Trophoblast cell (in vitro differentiated cells and primary cell): ENCODE results near the gene RGS10. TPM values are rescaled to one million over a fixed set of nuclear protein-coding genes. Genes with fewer than 3 reads are reported as not detected.

Source experiments
- DNase-seq, 2 donors: peaks; one replicate each; pipeline ENCODE4 v3.0.0-alpha.2; 2016
- H2AFZ ChIP-seq: 2 replicates; pipeline ENCODE4 v1.6.1; 2013; ENCODE audit warnings: low read length, moderate library complexity, mild to moderate bottlenecking; ENCODE audit not compliant: insufficient read depth, poor library complexity
- H2AK5ac ChIP-seq: 2 replicates; pipeline ENCODE4 v1.6.1; 2013; ENCODE audit warnings: mild to moderate bottlenecking, low read length
- H2BK120ac ChIP-seq: 2 replicates; pipeline ENCODE4 v1.6.1; 2013; ENCODE audit warnings: low read length, mild to moderate bottlenecking, moderate library complexity; ENCODE audit not compliant: insufficient read depth, poor library complexity
- H2BK12ac ChIP-seq: 2 replicates; pipeline ENCODE4 v1.6.1; 2013; ENCODE audit warnings: mild to moderate bottlenecking, low read length, moderate library complexity
- H2BK5ac ChIP-seq: 2 replicates; pipeline ENCODE4 v1.6.1; 2013; ENCODE audit warnings: low read length, low read depth, moderate library complexity, mild to moderate bottlenecking; ENCODE audit not compliant: poor library complexity
- H3K14ac ChIP-seq: 2 replicates; pipeline ENCODE4 v1.6.1; 2013; ENCODE audit warnings: mild to moderate bottlenecking, low read length
- H3K18ac ChIP-seq: 2 replicates; pipeline ENCODE4 v1.6.1; 2013; ENCODE audit warnings: mild to moderate bottlenecking, low read length
- H3K23ac ChIP-seq: 2 replicates; pipeline ENCODE4 v1.6.1; 2013; ENCODE audit warnings: low read length
- H3K27ac ChIP-seq: 2 replicates; pipeline ENCODE4 v1.5.1; 2013; ENCODE audit warnings: low read depth, mild to moderate bottlenecking, inconsistent platforms, low read length, moderate library complexity
- H3K27me3 ChIP-seq: 2 replicates; pipeline ENCODE4 v1.6.1; 2013; ENCODE audit warnings: inconsistent platforms, mild to moderate bottlenecking, low read length, moderate library complexity; ENCODE audit not compliant: insufficient read depth
- H3K36me3 ChIP-seq, 2 experiments: 1 replicate in 1 of 2; 2 replicates in 1 of 2; pipeline ENCODE4 v1.6.1; 2013; ENCODE audit warnings: low read length in 2 of 2, mild to moderate bottlenecking in 2 of 2, moderate library complexity in 1 of 2; ENCODE audit not compliant: insufficient read depth in 2 of 2, control insufficient read depth in 1 of 2
- H3K4ac ChIP-seq: 2 replicates; pipeline ENCODE4 v1.6.1; 2013; ENCODE audit warnings: low read depth, mild to moderate bottlenecking, low read length, moderate library complexity
- H3K4me1 ChIP-seq, 2 experiments: 1 replicate in 1 of 2; 2 replicates in 1 of 2; pipeline ENCODE4 v1.6.1; 2013; ENCODE audit warnings: low read length in 2 of 2, mild to moderate bottlenecking in 2 of 2, moderate library complexity in 1 of 2; ENCODE audit not compliant: insufficient read depth in 2 of 2, control insufficient read depth in 1 of 2
- H3K4me2 ChIP-seq: 2 replicates; pipeline ENCODE4 v1.6.1; 2013; ENCODE audit warnings: inconsistent platforms, mild to moderate bottlenecking, low read length, moderate library complexity
- H3K4me3 ChIP-seq: 2 replicates; pipeline ENCODE4 v1.5.1; 2013; ENCODE audit warnings: mild to moderate bottlenecking, low read depth, low read length, inconsistent platforms
- H3K79me1 ChIP-seq: one replicate; pipeline ENCODE4 v1.6.1; 2013; ENCODE audit warnings: low read length
- H3K79me2 ChIP-seq: 2 replicates; pipeline ENCODE4 v1.6.1; 2013; ENCODE audit warnings: low read length, mild to moderate bottlenecking; ENCODE audit not compliant: control insufficient read depth, insufficient read depth, poor library complexity
- H3K9ac ChIP-seq: 2 replicates; pipeline ENCODE4 v1.6.1; 2013; ENCODE audit warnings: mild to moderate bottlenecking, low read length
- H3K9me3 ChIP-seq: 2 replicates; pipeline ENCODE4 v1.6.1; 2013; ENCODE audit warnings: low read depth, mild to moderate bottlenecking, control low read depth, inconsistent platforms, low read length; ENCODE audit not compliant: insufficient read depth
- H4K12ac ChIP-seq: 2 replicates; pipeline ENCODE4 v1.6.1; 2013; ENCODE audit warnings: low read depth, mild to moderate bottlenecking, low read length, moderate library complexity
- H4K8ac ChIP-seq: 2 replicates; pipeline ENCODE4 v1.6.1; 2013; ENCODE audit warnings: low read depth, mild to moderate bottlenecking, low read length, moderate library complexity
- H4K91ac ChIP-seq: one replicate; pipeline ENCODE4 v1.6.1; 2013; ENCODE audit warnings: low read depth, mild to moderate bottlenecking, low read length, moderate library complexity
- WGBS: extraction: QIAGEN DNeasy Blood & Tissue Kit; methylation state at CpG from one replicate; pipeline ENCODE4 v1.1.7; 2013; ENCODE audit warnings: missing lambda C conversion rate; ENCODE audit not compliant: insufficient read length, insufficient coverage; ENCODE audit errors: extremely low coverage; 5-methylcytosine and 5-hydroxymethylcytosine counted together
- polyA plus RNA-seq: library from polyadenylated mRNA; stranded (reverse); fragments of 200-250 nt; gene quantifications from 2 replicates; pipeline ENCODE4 v1.2.3, GENCODE V29; 2013

The RGS10 gene, protein sequence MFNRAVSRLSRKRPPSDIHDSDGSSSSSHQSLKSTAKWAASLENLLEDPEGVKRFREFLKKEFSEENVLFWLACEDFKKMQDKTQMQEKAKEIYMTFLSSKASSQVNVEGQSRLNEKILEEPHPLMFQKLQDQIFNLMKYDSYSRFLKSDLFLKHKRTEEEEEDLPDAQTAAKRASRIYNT
- polyA plus RNA-seq, result 10.5 and 10.7 TPM in 2 replicates

DNA sequence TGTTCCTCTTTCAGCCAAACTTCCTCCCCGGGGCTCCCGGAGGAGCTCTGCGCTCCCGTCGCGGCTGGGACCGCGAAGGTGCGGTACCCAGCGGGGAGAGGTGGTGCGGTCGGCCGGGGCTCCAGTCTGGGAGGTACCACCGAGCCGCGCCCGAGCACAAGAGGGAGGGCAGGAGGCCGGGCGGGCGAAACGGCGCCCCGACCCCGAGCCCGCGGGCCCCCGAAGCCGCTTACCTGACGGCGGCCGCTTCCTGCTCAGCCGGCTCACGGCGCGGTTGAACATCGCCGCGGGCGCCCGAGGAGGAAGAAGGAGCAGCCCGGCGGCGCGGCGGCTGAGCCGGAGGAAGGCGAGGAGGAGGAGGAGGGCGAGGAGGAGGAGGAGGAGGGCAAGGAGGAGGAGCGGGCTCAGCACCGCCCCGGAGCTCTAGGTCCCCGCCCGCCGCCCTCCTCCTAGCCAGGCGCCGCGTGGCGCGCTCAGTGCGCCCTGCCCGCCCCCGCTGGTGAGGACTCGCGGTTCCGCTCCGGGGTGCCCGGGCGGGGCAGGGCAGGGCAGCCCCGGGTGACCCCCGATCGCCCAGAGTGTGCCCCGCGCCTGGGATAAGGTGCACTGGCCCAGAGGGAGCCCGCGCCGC, at the start of gene RGS10:
RGS10 (minus strand) TSS at position 363 of the 631 bp plus-strand sequence; CDS start at position 282, 81 bp downstream.
- Histone ChIP-seq H2BK120ac (no peak within 1 kb of the TSS), H3K27me3 (peaks cover 31% of the 10 kb centered on the region), H3K27ac (no peak within 1 kb of the TSS), H3K4me1 (peaks cover 3 to 9% of the 10 kb centered on the region in 2 experiments), H4K12ac (no peak within 1 kb of the TSS), H2AFZ (peak within 1 kb of the TSS; percentile 78), H3K79me2 (no peaks in the 10 kb centered on the region), H3K14ac (no peak within 1 kb of the TSS), H4K8ac (peak within 1 kb of the TSS; percentile 52), H2BK12ac (no peak within 1 kb of the TSS), H3K36me3 (no peaks in the 10 kb centered on the region), H3K9ac (no peak within 1 kb of the TSS), H4K91ac (no peak within 1 kb of the TSS), H3K4me2 (peak within 1 kb of the TSS; percentile 84), H3K9me3 (no peaks in the 10 kb centered on the region), H2AK5ac (no peak within 1 kb of the TSS), H3K4me3 (peak within 1 kb of the TSS; percentile 71), H3K18ac (no peak within 1 kb of the TSS), H2BK5ac (no peak within 1 kb of the TSS), H3K79me1 (no peaks in the 10 kb centered on the region), H3K23ac (no peak within 1 kb of the TSS), H3K4ac (no peak within 1 kb of the TSS)
- DNase-seq, result peak; percentile 61 to 81
- WGBS, result no CpG with 5 or more reads among the region's 76 CpGs

DNA sequence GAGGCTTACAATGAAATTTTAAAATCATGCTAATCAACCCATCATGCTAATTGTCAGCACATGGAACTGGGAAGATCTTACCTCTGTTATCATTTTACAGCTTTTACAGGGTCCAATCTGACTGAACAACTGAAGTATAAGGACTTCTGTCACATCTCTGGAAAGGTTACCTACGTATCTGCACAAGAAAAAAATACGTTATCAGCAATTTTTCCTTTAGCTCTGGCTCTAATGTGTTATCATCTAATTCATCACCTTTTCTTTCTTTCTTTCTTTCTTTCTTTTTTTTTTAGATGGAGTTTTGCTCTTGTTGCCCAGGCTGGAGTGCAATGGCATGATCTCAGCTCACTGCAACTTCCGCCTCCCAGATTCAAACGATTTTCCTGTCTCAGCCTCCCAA, 45.6 kb upstream of the RGS10 start:
- Histone ChIP-seq H3K18ac (no peak overlapping the region), H3K4ac (peak overlapping the region; percentile 55), H2AK5ac (no peak overlapping the region), H3K27ac (no peak overlapping the region), H2BK12ac (no peak overlapping the region), H3K36me3 (peaks cover 13 to 14% of the 10 kb centered on the region in 2 experiments), H3K9me3 (no peaks in the 10 kb centered on the region), H2BK120ac (no peak overlapping the region), H4K8ac (no peak overlapping the region), H3K23ac (no peak overlapping the region), H4K12ac (no peak overlapping the region), H3K4me2 (no peak overlapping the region), H2BK5ac (no peak overlapping the region), H3K4me3 (no peak overlapping the region), H3K4me1 (no peaks in the 10 kb centered on the region), H3K79me2 (peaks cover 4% of the 10 kb centered on the region), H4K91ac (no peak overlapping the region), H3K79me1 (no peaks in the 10 kb centered on the region), H2AFZ (no peak overlapping the region), H3K27me3 (no peaks in the 10 kb centered on the region), H3K14ac (no peak overlapping the region), H3K9ac (no peak overlapping the region)
- no CpG with 5 or more reads among the region's 4 CpGs for WGBS
- no peak for DNase-seq

DNA sequence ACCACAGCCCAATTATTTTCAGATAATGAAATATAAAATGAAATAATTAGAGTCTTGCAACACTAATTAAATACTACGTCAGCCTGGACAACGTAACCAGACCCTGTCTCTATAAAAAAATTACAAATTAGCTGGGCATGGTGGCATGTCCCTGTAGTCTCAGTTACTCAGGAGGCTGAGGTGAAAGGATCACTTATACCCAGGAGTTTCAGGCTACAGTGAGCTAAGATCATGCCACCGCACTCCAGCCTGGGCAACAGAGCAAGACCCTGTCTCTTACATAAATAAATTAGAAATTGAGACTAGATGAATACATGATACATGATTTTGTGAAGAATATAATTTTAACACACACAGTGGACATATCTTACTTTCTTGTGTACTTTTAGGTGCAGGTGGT, 35.8 kb upstream of the RGS10 start:
- H3K9ac ChIP-seq, result no peak overlapping the region
- no peak overlapping the region for H2BK5ac ChIP-seq
- H3K4ac ChIP-seq, result no peak overlapping the region
- peaks cover 13 to 26% of the 10 kb centered on the region in 2 experiments for H3K36me3 ChIP-seq
- H3K9me3 ChIP-seq, result no peaks in the 10 kb centered on the region
- H3K27me3 ChIP-seq, result no peaks in the 10 kb centered on the region
- no peak overlapping the region for H2AK5ac ChIP-seq
- no peak overlapping the region for H2AFZ ChIP-seq
- no peak overlapping the region for H2BK120ac ChIP-seq
- H3K23ac ChIP-seq, result no peak overlapping the region
- no peak overlapping the region for H2BK12ac ChIP-seq
- H3K27ac ChIP-seq, result no peak overlapping the region
- no CpG with 5 or more reads among the region's 3 CpGs for WGBS
- no peak overlapping the region for H3K14ac ChIP-seq
- DNase-seq, result no peak
- no peaks in the 10 kb centered on the region for H3K79me2 ChIP-seq
- H3K4me1 ChIP-seq, result no peaks in the 10 kb centered on the region
- H4K8ac ChIP-seq, result no peak overlapping the region
- no peak overlapping the region for H3K4me2 ChIP-seq
- no peak overlapping the region for H3K18ac ChIP-seq
- no peak overlapping the region for H4K12ac ChIP-seq
- H4K91ac ChIP-seq, result no peak overlapping the region
- no peak overlapping the region for H3K4me3 ChIP-seq
- H3K79me1 ChIP-seq, result no peaks in the 10 kb centered on the region

GRCh38 chr10:119575991-119576390, 33.5 kb upstream of the RGS10 start:
- H2AFZ ChIP-seq, result no peak overlapping the region
- no peak overlapping the region for H3K23ac ChIP-seq
- H4K12ac ChIP-seq, result no peak overlapping the region
- H3K4ac ChIP-seq, result no peak overlapping the region
- no peak overlapping the region for H3K9ac ChIP-seq
- no peaks in the 10 kb centered on the region for H3K79me1 ChIP-seq
- no peaks in the 10 kb centered on the region for H3K79me2 ChIP-seq
- no peak overlapping the region for H4K91ac ChIP-seq
- peaks cover 23 to 32% of the 10 kb centered on the region in 2 experiments for H3K36me3 ChIP-seq
- H2BK12ac ChIP-seq, result no peak overlapping the region
- no peaks in the 10 kb centered on the region for H3K9me3 ChIP-seq
- DNase-seq, result no peak
- H3K14ac ChIP-seq, result no peak overlapping the region
- no peaks in the 10 kb centered on the region for H3K27me3 ChIP-seq
- H4K8ac ChIP-seq, result no peak overlapping the region
- H3K27ac ChIP-seq, result no peak overlapping the region
- H3K18ac ChIP-seq, result no peak overlapping the region
- H2AK5ac ChIP-seq, result no peak overlapping the region
- no peak overlapping the region for H2BK5ac ChIP-seq
- H3K4me2 ChIP-seq, result no peak overlapping the region
- no peaks in the 10 kb centered on the region for H3K4me1 ChIP-seq
- no peak overlapping the region for H3K4me3 ChIP-seq
- no peak overlapping the region for H2BK120ac ChIP-seq
